D721Med (cell line): Measurements from ENCODE around the gene RB1.

ENCODE experiments used
- DNase-seq: peaks from one replicate; pipeline ENCODE4 v3.0.0; 2011; ENCODE audit warnings: low spot score; ENCODE audit not compliant: insufficient read length
- FAIRE-seq: peaks from 2 replicates; lab custom pipeline; 2011; peaks lifted over from hg19 to GRCh38; lab: Jason Lieb, UNC
- TF ChIP-seq, protein P1 (sequence below): IDR thresholded peaks from 2 replicates; pipeline ENCODE4 v1.5.1; 2012; ENCODE audit warnings: mild to moderate bottlenecking, control low read depth; ENCODE audit not compliant: insufficient read depth; ENCODE audit errors: missing control alignments

RB1 gene

DNA sequence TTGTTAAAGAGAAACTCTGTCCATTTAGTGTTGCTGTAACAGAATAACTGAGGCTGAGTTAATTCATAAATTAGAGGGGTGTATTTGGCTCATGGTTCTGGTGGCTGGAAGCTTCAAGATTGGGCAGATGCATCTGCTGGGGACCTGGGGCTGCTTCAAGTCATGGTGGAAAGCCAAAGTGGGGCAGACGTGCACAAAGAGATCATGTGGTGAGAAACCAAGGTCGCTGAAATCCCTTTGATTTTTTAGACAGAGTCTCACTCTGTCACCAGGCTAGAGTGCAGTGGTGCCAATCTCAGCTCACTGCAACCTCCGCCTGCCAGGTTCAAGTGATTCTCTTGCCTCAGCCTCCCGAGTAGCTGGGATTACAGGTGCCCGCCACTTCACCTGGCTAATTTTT lies 183.3 kb downstream of the RB1 start:
- DNase-seq (no peak), FAIRE-seq (no peak)
- TF ChIP-seq, protein P1, sequence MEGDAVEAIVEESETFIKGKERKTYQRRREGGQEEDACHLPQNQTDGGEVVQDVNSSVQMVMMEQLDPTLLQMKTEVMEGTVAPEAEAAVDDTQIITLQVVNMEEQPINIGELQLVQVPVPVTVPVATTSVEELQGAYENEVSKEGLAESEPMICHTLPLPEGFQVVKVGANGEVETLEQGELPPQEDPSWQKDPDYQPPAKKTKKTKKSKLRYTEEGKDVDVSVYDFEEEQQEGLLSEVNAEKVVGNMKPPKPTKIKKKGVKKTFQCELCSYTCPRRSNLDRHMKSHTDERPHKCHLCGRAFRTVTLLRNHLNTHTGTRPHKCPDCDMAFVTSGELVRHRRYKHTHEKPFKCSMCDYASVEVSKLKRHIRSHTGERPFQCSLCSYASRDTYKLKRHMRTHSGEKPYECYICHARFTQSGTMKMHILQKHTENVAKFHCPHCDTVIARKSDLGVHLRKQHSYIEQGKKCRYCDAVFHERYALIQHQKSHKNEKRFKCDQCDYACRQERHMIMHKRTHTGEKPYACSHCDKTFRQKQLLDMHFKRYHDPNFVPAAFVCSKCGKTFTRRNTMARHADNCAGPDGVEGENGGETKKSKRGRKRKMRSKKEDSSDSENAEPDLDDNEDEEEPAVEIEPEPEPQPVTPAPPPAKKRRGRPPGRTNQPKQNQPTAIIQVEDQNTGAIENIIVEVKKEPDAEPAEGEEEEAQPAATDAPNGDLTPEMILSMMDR, result no peak

DNA sequence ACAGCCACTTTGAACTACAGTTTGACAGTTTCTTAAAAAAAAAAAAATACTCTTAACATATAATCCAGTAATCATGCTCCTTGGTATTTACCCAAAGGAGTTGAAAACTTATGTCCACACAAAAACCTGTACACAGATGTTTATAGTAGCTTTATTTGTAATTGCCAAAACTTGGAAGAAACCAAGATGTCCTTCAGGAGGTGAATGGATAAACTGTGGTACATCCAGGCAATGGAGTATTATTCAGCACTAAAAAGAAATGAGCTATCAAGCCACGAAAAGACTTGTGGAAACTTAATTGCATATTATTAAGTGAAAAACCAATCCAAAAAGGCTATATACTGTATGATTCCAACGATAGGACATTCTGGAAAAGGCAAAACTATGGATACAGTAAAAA lies 184.4 kb downstream of the RB1 start:
- FAIRE-seq, result peak; percentile 68
- TF ChIP-seq, protein P1, result no peak
- DNase-seq, result no peak

DNA sequence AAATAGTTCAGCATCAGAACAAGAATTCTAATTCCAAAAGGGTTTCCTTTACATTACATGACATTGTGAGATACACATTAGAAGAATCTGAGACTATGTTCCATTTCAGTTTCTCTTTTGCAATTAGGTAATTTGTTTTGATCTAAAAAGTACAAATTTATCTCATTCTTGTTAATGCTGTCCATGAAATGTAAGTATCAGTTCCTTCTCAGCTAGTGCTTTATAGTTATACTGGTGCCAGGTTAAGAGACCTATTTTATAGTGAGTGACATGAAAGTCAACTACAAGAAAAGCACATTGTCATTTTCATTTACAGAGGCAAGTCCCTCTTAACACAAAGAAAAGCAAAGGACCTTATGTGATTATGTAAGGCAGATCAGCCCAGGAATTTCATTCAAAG lies 185.4 kb downstream of the RB1 start:
- TF ChIP-seq, protein P1, result no peak
- FAIRE-seq (no peak), DNase-seq (no peak)

DNA sequence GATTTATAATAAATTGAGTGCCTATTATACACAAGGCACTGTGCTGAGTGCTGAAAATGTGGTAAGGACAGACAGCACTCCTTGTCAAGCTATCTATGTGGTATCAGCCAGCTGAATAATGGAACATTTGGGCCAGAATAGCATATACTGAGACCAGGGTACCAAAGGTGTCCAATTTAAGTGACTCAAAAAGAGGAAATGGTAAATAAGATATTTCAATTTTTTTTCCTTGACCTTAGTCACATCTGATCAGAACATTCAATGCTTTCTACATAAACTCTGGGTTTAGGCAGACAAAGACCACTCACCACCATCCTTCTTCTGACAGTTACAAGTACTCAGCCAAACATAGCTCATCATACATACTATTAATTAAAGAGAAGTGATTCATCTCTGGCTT lies 186.1 kb downstream of the RB1 start:
- no peak for DNase-seq
- no peak for FAIRE-seq
- TF ChIP-seq, protein P1, result no peak

DNA sequence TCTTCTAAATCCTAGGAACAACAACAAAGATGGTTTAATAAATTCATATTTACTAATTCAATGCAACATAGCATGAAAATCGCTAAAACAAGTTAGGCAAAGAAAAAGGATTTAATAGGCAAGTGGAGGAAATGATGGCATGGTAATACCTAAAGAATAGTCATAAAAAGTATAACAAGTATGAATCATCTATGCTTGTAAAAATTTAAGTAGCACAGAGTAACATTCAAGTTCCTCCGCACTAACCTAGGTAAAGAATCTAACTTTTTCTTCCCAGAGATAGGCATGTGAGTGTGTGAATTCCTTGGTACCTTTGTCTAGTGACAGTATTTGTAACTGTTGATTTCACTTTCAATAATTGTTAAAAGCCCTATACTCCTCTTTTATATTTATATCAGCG lies 186.7 kb downstream of the RB1 start:
- no peak for FAIRE-seq
- TF ChIP-seq, protein P1, result no peak
- DNase-seq, result no peak

DNA sequence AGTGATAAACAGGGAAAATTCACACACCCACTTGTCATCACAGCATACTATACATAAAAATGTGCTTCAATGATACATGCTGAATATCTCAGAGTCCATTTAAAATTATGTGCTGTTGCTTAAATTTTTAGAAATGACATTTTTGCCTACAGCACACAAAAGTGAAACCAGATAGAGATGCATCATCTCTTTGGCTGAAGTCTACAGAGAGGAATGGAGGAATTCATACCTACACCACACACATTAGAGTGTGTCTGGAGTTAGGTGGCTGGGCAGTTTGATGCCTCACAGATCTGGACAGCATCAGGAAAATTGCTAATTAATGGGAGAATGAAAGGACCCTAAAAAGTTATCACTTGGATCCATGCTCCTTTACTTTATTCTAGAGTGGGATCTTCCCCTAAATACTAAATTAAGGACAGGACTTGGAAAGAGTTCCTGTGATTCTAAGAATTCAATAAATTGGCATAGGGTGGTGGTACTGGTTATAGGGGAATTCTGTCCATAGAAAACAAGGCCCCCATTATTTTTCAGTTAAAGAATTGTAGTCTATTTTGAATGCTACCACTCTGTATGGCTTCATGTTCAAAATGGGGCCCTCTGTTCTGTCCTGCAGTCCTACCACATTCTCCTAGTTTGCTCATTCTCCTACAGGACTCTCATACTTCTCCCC lies 188.0 kb downstream of the RB1 start:
- FAIRE-seq (no peak), DNase-seq (no peak)
- TF ChIP-seq, protein P1, result no peak

DNA sequence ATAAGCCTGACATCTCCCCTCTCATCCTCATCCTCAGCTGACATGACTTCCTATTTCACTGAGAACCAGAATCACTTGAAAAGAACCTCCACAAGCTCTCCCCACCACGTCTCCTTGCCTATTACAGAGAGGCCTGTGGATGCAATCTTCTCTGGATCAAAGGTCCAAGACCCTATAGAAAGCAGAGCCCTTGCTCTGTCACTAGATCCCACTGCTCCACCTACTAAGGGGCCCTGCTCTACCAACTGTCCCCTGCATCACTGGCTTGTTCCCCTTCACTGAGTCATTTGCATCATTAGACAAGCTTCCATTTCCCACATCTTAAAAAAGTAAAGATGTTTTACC lies 188.5 kb downstream of the RB1 start:
- TF ChIP-seq, protein P1, result no peak
- DNase-seq (no peak), FAIRE-seq (no peak)
